Measurements from ENCODE around the gene MRPS9.

GRCh38 chr2:105142239-105142638 is 104.4 kb downstream of the MRPS9 start:
- TF ChIP-seq, protein P1, sequence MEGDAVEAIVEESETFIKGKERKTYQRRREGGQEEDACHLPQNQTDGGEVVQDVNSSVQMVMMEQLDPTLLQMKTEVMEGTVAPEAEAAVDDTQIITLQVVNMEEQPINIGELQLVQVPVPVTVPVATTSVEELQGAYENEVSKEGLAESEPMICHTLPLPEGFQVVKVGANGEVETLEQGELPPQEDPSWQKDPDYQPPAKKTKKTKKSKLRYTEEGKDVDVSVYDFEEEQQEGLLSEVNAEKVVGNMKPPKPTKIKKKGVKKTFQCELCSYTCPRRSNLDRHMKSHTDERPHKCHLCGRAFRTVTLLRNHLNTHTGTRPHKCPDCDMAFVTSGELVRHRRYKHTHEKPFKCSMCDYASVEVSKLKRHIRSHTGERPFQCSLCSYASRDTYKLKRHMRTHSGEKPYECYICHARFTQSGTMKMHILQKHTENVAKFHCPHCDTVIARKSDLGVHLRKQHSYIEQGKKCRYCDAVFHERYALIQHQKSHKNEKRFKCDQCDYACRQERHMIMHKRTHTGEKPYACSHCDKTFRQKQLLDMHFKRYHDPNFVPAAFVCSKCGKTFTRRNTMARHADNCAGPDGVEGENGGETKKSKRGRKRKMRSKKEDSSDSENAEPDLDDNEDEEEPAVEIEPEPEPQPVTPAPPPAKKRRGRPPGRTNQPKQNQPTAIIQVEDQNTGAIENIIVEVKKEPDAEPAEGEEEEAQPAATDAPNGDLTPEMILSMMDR (IDR thresholded peaks at IDR 0.05; ENCODE audit: insufficient read depth, low read length, poor library complexity, severe bottlenecking) = no peak
- no peak for TF ChIP-seq EZH2phosphoT487 (conservative IDR thresholded peaks at IDR 0.05; ENCODE audit: low read length)
